ENCODE data around the gene KRT39. TPM values are rescaled to one million over a fixed set of nuclear protein-coding genes. Genes with fewer than 3 reads are reported as not detected.
"Not testable (repeated sequence)": the region's sequence is repeated elsewhere in the genome, so short reads cannot be mapped to it uniquely, and the experiment has no call there.

Gene KRT39
- total RNA-seq (2014; rRNA removed): not detected in 2 replicates
- not detected for polyA plus RNA-seq (2012)

DNA sequence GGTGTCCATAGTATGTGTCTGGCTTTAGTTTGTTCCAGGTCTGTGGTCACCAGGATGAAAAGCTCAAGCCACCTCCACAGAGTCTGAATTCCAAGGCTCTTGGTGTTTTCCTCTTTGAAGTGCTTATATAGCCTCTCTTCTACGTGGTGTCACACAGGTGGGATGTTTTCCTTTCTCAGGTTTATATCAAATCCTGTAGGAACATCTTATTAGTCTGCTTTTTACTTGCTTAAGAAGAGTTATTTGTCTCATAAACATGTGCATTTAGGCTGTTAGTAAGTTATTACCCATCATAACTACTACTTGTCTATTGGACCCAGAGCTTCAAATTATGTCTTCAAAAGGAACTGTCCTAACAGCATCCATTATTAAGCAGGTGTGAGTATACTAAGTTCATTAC lies at the start of gene KRT39:
KRT39 (minus strand) TSS at position 101 of the 400 bp plus-strand sequence; CDS start at position 9, 92 bp downstream.
- DNase-seq (ENCODE audit: low read depth): no peak

DNA sequence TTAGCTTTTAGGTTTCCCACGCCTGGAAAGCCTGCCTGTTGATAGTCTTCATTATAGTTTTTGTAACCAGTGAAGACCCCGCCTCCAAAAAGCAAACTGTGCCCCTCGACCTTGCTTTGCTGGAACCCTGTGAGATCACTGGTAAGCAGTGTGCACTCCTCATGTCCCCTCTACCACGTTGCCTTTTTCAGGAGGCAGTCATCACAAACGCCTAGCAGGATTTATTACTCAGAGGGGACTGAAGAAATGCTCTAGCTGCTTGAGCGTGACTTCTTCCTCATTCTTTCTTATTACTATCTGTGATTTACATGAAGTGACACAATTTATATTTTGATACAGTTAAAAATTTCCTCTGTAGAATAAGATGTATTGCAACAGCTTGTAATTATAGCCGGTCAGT lies 48.7 kb upstream of the KRT39 start:
- no peak for DNase-seq (ENCODE audit: low read depth)

DNA sequence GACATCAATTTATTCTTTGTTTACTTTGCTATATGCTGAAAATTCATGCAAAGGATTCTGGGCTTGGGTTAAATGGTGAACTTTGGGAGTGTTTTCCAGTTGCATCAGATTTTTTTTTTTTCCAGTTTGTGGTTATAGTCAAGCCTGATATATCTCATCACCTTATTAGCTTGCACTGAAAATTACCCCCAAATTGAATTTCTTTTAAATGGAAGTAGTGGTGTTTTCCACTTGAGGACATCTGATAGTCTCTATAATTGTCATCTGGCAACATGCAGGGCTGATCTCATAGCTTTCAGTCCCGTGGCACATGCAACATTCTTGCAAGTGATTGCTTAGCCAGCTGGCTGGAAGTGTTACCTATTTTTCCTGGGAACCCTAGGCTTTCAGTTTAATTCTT lies 46.9 kb upstream of the KRT39 start:
- DNase-seq (ENCODE audit: low read depth): peak; percentile 37

DNA sequence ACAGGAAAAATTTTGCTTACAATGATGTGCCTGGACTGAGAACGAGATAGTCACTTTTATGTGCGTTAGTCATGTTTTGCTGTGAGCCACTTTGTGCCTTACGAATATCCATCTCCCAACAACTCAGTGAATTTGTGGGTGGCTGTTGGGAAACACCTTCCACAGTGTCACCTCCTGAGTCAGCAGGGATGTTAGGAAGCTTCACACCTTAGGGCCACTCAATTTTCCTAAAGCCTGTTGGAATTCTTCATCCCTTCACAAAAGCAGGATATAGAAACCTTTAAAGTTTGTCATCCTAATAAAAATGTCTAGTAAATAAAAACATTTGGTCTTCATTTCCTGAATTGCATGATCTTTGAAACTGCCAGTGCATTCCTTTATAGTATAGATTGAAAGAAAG lies 46.4 kb upstream of the KRT39 start:
- DNase-seq (ENCODE audit: low read depth): no peak

DNA sequence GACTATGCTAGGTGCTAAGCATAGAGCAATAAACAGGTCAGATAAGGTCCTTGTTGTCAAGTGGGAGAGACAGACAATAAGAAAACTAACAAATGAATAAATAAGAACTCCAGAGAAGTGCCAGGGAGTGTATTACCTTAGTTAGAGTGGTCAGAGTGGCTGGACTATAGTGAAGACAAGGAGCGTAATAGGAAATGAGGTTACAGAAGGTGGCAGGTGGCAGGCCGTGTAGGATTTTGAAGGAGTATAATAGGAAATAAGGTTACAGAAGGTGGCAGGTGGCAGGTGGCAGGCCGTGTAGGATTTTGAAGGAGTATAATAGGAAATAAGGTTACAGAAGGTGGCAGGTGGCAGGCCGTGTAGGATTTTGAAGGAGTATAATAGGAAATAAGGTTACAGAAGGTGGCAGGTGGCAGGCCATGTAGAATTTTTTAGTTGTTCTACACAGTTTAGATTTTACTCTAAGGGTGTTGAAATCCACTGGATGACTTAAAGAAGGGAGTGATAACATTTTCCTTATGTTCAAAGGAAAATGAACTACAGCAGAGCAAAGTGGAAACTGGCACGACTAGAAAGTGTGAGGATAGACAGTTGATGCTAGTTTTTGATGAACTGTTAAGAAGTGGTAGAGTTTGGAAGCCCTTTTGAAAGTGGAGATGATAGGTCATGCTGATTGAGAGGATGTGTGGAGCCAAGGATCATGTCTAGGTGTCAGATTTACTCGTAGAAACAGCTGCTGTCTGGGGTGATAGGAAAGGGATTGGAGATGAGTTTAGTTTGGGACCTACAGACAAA lies 45.8 kb upstream of the KRT39 start:
- DNase-seq (ENCODE audit: low read depth): no peak

DNA sequence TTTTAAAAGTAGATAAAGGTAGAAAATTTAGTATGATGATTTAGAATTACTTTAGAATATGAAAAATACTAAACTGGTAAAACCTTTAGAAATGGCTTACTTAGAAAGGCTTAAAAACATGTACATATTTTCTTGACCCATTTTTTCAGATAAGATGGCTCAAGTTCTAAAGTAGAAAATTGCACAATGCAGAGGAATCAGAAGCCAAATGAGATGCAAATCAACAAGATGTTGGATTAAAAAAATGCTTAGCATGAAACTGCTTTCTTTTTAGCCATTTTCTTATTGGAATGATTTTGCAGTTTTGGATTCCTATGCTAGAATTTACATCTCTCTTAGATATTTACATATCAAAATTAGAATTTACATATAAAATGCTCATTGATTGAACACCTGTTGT lies 43.7 kb upstream of the KRT39 start:
- no peak for DNase-seq (ENCODE audit: low read depth)

DNA sequence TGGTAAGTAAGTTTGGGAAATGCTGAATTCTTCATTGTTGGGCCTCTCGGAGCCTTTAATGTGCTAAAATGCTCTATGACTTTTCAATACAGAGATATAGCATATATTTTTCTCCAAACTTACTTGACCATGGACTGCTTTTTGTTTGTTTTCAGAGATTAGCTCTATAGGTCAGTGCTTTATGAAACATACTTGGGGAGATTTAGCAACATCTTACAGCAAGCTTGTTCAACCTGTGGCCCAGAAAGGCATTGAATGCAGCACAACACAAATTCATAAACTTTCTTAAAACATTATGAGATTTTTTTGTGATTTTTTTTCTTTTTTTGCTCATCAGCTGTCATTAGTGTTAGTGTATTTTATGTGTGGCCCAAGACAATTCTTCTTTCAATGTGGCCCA lies 43.2 kb upstream of the KRT39 start:
- DNase-seq (ENCODE audit: low read depth): no peak

DNA sequence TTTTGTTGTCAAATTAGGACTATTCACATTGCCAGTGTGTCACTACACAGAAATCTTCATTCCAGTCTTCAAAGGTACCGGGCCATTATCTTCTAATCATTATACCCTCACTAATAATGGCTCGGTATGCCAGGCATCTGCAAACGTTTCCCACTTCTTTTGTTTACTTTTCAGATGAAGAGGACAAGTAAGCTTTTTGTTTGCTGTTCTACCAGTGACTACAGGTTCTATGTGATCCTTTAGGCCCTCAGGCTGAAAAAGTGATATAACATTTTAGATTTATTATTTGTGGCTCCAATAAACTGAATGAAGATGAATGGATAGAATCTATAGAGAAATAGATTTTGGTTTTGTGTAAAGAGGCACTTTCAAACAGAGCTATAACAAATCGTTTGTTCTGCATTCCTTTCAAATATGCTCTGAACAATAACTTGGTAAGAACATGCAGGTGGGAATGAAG lies 42.6 kb upstream of the KRT39 start:
- DNase-seq (ENCODE audit: low read depth): no peak

DNA sequence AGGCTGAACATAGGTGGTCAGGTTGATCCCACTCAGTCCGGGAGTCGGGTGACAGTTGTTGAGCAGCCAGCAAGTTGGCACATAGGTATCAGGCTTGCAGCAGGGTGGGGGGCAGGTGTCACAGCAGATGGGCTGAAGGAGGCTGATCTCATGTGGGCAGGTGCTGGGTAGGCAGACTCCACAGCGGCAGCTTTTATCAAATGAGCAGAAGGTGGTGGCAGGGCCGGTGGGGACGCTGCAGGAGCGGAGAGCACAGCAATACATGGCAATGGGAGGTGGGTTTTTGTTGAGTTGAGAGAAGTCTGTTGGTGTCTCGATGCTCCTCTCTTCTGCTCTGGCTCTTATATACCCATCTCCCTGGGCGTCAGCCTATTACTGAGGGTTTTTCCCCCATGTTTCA lies 42.1 kb upstream of the KRT39 start, which contains the start of gene KRTAP3-1:
KRTAP3-1 (minus strand) TSS at position 318 of the 400 bp plus-strand sequence; CDS start at position 264, 54 bp downstream.
- DNase-seq (ENCODE audit: low read depth): no peak

DNA sequence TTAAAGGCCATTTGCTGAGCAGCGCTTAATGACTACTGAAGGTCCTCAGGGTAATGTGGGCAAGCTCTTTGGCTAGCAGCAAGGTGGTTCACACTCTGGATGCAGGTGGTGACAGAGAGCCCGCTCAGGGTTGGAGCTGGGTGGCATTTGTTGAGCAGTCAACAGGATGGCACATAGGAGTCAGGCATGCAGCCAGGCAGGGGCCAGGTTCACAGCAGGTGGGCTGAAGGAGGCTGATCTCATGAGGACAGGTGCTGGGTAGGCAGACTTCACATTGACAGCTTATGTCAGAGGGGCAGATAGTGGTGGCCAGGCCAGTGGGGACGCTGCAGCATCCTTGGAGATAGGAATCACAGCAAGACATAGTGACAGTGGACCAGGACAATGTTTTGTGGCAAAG lies 37.6 kb upstream of the KRT39 start:
- DNase-seq (ENCODE audit: low read depth): no peak

DNA sequence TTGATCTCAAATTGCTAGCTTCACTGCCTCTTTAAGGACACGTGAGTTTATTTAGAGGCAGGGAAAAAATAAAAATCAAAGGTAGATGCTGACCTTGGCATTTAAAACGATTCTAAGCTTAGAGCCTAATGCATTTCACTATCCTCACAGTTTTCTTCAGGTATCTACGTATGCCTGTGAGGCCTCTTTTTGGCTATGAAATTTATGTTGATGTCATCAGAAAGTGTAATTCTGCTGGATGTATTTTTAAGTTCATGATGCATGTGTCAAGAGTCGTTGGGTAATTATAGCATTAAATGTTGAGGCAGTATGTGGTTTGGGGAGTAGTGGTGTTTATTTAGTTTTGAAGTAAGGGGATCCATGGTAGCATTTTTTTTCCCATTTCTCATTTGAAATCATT lies 37.2 kb upstream of the KRT39 start:
- no peak for DNase-seq (ENCODE audit: low read depth)

DNA sequence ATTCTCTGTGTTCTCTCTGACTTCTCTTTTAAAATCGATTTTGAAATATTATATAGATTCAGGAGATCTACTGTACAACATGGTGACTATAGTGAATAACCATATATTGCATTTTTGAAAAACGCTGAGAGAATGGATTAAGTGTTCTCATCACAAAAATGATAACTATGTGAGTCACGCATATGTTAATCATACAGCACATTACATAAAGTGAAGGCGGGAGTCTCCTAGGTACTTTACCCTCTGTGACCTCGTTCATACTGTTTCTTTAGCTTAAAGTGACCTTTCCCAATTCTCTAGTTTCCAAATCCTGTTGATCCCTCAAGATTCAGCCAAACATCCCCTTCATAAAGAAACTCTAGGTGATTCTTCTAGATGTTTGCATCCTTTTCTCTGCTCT lies 36.1 kb upstream of the KRT39 start:
- peak; percentile 47 for DNase-seq (ENCODE audit: low read depth)

DNA sequence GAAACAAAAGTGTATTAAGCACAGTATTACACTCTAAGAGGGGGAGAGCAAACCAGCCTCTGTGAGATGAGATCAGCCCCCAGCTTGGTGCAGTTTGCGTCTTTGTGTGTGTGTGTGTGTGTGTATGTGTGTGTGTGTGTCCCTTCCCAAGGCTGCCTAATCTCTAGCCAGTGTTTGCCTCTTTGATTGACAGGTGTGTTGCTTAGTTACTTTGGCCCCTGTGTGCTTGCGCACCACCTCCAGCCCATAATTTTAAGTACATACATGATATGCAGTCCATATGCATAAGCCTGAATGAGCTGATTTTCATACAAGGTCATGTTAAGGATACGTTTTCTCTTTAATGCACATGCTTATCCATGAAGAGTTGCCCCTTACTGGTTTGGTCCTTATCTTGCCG lies 35.0 kb upstream of the KRT39 start:
- DNase-seq (ENCODE audit: low read depth): no peak

DNA sequence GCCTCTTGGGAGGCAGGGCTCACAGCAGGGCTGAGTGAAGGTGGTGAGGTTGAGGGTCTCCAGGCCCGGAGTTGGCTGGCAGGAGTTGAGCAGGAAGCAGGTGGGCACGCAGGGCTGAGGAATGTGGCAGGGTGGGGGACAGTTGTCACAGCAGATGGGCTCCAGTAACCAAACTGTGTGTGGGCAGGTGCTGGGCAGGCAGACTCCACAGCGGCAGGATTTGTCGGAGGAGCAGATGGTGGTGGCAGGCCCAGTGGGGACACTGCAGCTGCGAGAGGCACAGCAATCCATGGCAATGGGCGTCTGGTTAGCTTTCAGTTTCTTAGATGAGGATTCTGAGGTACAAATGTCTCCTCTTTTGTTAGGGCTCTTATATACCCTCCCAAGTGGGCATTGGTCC lies 32.8 kb upstream of the KRT39 start, which contains the start of gene KRTAP3-2:
KRTAP3-2 (minus strand) TSS at position 344 of the 400 bp plus-strand sequence; CDS start at position 291, 53 bp downstream.
- DNase-seq (ENCODE audit: low read depth): not testable (repeated sequence)

DNA sequence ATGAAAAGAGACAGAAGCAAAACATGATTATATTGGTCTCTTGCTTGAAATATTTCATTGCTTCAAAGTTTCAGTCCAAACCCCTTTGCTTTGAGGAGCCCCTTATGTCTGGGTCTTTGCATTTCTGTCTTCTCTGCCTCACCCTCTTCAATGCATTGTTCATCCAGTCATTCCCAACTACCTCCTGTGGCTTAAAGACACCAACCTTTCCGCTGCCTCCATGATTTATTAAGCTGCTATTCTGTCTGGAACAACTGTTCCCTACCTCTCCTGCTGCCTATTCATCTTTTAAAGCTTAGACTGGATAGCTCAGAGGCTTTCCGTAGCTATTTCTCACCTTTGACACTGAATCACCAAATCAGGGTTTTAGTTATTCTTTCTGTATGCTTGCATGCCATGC lies 30.6 kb upstream of the KRT39 start:
- no peak for DNase-seq (ENCODE audit: low read depth)

DNA sequence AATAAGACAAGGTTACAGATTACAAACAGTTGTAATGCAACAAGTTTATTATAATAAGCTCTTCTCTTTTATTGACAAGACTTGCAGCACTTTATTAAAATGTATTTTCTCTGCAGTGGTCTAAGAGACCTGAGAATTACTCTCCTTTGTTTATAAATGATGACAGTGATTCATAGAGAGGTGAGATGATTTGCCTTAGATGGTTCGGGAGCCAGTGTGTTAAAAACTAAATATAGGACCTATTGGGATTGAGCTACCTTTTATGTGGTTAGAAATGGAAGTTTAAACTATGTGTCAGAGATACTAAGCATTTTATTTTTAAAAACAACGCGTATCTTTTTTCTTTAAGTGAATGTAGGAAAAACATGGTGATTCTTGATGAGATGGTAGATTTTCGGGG lies 30.1 kb upstream of the KRT39 start:
- no peak for DNase-seq (ENCODE audit: low read depth)

DNA sequence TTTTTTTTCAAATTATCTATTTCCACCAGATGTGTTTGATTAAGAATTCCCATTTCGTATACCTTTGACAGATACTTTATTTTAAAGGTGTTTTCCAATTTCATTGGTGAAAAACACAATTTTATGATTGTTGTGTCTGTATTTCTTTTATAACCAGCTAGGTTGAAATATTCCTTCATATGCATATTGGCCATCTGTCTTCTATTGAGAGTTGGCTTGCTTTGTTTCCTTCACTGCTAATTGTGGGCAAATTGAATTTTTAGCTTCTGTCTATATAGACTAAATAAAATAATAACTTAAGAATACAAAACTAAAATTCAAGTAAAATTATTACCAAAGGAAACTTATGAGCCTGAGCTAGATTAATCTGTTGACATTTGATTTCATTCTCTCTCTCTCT lies 28.4 kb upstream of the KRT39 start:
- DNase-seq (ENCODE audit: low read depth): no peak

DNA sequence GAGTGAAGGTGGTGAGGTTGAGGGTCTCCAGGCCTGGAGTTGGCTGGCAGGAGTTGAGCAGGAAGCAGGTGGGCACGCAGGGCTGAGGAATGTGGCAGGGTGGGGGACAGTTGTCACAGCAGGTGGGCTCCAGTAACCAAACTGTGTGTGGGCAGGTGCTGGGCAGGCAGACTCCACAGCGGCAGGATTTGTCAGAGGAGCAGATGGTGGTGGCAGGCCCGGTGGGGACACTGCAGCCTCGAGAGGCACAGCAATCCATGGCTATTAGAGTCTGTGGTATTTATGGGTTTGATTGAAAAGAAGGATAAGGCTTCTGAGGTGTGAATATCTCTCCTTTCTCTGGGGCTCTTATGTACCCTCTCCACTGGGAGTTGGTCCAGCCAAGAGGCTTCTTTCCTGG lies 27.1 kb upstream of the KRT39 start, which contains the start of gene KRTAP3-3:
KRTAP3-3 (minus strand) TSS at position 326 of the 400 bp plus-strand sequence; CDS start at position 259, 67 bp downstream.
- DNase-seq (ENCODE audit: low read depth): no peak

DNA sequence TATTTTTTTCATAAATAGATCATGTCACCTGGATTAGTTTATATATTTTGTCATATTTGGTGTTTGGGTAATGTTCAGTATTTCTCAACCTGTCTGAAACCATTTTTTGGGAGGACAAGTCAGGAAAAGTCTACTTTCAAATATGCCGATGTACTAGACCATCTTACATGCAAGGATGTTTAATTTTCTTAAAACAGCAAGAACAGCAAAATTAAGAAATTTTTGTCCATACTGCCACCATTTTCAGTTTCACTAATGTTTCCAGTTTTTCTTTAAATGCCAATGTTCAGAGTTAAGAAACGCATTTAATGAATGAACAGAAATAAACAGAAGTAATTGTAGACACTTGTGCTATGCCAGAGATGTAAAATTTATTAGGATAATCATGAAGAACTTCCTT lies 26.3 kb upstream of the KRT39 start:
- DNase-seq (ENCODE audit: low read depth): no peak

DNA sequence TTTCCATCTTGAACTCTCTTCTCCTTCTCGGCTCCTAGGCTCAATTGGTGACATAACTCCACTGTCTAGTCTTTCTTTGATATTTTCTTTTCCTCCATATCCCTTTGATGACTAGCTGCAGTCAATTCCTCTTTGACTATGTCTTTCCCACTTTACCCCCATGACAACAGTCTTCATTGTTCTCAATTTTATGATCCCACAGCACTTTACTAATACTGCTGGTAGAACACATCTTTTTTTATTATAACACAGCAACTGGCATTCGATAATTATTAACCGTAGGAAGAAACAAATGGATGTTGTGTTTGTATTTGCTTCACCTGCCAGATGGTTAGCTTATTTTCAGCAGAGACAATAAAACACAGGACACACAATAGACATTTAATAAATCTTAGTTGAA lies 25.9 kb upstream of the KRT39 start:
- DNase-seq (ENCODE audit: low read depth): no peak

DNA sequence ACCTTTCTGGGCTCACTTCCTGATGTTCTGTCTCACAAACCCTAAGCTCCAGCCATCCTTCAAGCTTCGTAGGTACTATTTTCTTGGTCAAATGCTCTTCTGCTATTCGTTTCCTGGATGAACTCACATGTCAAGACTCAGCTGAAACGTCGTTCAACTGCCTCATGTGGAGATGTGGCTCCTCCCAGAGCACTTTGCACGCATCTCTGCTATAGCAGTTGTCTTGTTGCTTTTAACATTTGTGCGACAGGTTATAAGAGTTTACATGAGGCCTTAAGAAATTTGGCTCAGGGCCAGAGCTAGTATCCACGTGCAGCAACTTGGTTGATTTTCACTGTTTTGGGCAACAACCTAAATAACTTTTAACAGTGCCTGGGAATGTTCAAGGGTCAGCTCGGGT lies 20.2 kb upstream of the KRT39 start:
- DNase-seq (ENCODE audit: low read depth): no peak

DNA sequence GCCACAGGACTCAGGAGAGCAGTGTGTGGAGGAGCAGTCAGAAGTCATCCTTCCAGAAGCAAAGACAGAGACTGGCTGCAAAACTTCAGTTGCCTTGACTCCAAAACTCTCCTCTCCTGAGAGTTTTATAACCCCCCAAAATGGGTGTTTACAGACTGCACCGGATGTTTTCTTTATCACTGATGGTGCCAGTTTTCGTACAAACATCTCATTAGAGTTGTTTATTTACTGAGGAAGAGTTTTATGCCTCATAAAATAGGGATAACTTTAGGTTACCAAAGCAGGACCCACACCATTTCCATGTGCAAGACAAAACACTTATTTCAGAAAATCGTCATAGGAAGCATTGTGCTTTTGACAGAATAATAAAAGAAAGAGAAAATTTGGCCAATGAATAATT lies 17.5 kb upstream of the KRT39 start, which contains the start of gene KRT40:
KRT40 (minus strand) TSS at position 101 of the 400 bp plus-strand sequence; CDS start at position 48, 53 bp downstream.
- no peak for DNase-seq (ENCODE audit: low read depth)

DNA sequence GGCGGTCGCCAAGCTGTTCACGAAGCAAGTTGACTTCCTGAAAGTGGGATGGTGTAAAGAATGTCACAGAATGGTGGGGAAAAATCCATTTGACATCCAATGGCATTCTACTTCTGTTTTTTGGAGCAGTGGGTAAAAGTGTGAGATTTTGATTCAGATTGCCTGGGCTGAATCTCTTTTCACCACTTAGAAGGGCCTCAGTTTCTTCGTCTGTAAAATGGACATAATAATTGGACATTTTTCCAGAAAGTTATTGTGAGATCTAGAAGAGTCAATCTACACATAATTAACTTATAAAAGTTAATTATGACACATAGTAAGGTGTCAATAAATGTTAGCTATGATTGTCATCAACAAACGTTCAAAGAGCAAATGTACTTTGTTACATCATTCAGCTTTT lies 14.4 kb upstream of the KRT39 start:
- no peak for DNase-seq (ENCODE audit: low read depth)

Measured in LHCN-M2 (cell line).